GM21367 (cell line): Measurements from ENCODE around the gene DUSP19.
"Not testable (repeated sequence)": the region's sequence is repeated elsewhere in the genome, so short reads cannot be mapped to it uniquely, and the experiment has no call there.

Source experiments
- ATAC-seq: cut with Tn5 transposase; IDR thresholded peaks from one replicate; pipeline ENCODE4 v1.9.1; 2021; ENCODE audit not compliant: unreplicated experiment

DUSP19 gene, protein sequence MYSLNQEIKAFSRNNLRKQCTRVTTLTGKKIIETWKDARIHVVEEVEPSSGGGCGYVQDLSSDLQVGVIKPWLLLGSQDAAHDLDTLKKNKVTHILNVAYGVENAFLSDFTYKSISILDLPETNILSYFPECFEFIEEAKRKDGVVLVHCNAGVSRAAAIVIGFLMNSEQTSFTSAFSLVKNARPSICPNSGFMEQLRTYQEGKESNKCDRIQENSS

DNA sequence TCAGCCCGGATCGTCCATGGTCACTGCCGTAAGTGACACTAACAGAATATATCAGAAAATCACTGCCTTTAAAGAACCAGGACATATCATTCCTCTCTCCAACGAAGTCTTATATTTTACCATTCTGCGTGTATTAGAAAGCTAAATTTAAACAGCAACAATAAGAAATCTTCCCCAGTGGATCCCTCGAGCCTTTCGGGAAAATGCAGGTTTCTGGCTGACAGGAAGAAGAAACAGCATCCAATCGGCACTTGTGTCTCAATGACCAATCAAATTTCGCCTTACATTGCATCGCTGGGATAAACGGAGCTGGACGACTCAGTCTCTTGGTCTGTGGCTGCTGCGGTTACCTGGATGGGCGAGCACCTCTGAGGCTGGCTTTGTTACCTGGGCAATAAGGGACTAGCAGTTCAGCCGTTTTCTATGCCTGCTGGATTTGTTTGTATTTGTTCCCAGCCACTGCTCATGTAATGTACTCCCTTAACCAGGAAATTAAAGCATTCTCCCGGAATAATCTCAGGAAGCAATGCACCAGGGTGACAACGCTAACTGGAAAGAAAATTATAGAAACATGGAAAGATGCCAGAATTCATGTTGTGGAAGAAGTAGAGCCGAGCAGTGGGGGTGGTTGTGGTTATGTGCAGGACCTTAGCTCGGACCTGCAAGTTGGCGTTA lies at the start of gene DUSP19:
DUSP19 (plus strand) TSS at position 284 of the 675 bp plus-strand sequence; CDS start at position 471, 187 bp downstream.
- peak; percentile 89 for ATAC-seq

DNA sequence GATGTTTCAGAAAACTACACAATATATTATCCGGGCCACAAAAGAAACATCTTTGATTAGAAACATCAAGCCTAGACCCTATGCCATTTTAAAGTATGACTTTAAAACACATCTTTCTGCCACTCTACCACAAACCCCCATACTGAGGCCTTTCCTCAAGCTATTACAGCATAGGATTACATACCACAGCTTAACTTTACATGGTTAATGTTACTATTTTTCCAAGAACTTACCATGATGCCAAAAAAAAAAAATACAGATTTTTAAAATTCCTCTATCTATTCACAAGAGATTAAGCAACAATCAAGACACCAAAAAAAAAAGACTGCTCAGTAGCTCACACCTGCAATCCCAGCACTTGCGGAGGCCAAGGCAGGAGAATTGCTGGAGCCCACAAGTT lies 49.3 kb upstream of the DUSP19 start:
- ATAC-seq = no peak

DNA sequence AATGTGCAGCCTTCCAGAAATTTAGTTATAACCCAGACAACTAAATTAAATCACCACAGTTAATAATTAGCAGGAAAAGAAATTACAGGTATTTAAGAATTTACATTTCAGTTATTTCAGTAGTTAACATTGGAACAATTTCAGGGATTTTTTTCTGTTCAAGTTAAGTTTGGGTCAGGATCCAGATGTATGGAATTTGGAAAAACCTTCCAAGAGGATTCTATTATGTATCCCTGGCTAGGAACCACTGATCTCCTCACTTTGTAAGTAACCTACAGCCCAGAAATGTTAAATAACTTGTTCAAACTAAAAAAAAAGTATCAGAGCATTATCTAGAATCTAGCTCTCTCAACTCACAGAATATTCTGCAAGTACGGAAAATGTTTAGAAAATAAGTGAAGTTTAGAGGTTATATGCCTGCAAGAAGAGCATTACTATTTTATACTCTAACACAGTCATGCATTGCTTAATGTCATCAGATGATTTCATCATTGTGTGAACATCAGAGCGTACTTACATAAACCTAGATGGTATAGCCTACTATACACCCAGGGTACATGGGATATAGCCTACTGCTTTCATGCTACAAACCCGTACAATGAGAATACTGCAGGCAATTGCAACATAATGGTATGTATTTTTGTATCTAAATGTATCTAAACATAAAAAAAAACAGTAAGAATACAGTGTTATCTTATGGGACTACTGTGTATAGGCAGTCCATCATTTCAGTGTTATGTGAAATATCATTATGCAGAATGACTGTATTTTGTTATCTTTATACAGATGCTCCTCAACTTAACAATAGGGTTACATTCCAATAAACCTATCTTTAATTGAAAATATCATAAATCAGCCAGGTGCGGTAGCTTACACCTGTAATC lies 46.4 kb upstream of the DUSP19 start:
- ATAC-seq = no peak

DNA sequence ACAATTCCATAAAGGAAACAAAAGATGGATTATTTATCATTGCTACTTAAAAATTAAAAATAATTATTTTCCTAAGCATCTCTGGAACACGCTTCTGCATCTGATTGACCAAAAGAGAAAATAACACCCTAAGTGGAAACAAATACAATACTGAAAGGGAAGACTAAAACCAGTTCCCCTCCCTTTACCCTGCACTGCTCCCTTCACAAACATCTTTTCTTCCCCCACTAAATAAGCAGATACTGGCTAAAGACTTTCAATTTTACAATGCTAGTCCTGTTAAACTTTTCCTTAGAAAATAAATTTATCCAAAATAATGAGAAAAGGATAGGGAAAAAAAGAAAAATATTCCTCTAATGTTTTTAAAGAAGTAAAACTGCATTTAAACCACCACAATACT lies 44.6 kb upstream of the DUSP19 start:
- ATAC-seq = no peak

DNA sequence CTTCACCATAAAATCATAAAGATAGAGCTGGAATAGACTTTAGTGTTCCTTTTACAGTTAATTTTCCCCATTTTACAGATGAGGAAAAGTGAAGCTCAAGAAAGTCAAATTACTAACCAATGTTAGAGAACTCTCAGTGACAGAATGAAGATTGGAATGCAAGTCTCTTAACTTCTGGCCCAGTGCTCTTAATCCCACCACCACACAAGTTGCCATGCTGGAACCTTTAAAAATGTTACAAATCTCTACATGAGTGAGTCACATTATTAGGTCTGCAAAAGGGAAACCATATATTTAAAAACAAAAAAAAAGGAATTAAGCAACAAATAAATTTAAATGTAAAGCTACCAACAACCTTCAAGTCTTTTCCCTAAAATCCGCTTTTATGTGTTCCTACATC lies 43.7 kb upstream of the DUSP19 start:
- ATAC-seq = no peak

DNA sequence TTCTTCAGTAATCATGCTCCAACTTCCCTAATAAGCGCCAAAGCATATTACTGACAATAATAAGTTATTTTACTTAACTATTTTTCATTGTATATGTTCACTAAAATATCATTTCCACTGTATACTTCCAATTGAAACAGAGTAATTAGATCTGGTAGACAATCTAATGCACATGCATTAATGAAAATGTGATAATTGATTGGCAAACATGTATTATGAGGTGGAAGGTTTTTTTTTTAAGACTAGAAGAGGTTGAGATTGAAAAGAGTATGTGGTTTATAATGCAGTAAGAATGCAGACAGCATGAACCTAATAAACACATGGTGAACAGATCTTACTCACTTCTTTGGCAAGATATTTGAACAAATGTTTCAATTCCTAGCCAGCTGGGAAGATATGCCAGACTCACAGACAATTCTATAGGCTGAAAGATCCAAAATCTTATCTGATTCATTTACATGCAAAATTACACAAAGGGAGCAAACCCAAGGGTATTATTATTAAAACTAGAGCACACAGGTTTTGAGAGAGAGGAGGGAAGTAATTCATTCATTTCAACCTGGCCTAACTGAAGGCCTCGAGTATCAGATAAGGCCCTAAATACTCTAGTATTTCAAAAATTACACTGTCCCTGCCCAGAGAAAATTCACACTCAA lies 43.1 kb upstream of the DUSP19 start:
- no peak for ATAC-seq

DNA sequence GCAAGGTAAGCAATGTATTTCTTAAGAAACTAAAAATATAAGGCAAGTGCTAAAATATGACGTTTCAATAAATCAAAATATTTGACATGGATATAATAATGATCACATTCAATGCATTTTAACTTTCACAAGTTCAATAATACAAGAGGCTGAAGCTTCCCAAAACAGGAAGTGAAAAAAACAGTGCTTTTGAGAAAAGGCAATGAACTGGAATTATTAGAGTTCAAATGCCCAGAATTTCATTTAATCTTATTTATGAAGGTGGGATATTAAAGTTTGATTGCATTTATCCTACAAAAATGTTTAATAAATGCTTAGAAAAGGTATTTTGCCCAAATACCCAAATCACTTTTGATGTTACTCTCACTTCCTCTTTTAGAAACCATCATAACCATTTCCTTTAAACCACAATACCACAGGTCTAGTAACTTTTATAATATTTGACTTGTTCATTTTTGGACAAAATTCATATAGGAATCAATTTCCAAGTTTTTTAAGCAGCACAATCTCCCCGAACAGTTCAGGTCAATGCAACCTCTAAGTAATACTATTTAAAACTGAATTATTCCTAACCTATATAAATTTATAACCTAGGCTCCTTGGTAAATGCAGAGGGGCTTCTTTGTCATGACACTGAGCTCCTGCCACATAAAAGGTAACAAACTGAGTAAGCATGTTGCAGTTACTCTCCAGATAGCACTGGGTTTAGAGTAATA lies 42.4 kb upstream of the DUSP19 start:
- ATAC-seq = peak; percentile 53

DNA sequence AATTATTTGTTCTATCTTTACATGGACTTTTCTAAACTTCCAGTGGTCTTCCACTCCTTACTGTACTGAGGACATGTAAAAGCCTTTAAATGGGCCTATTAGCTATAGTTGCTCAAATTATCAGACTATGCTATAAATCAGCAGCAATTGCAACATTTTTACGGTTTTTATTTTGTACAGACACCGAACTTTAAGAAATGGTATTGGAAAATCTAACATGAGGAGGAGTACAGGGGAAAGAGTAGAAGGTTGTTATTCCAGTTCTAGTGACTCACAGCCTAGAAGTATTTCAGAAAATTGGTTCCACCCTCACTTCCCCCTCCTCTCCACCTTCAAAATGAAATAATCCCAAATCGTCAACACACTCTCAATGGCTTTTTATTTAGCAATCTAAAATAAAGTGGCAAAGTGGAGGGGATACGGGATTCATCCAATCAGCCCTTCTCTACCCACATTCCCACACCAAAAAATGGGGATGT lies 41.4 kb upstream of the DUSP19 start:
- no peak for ATAC-seq

DNA sequence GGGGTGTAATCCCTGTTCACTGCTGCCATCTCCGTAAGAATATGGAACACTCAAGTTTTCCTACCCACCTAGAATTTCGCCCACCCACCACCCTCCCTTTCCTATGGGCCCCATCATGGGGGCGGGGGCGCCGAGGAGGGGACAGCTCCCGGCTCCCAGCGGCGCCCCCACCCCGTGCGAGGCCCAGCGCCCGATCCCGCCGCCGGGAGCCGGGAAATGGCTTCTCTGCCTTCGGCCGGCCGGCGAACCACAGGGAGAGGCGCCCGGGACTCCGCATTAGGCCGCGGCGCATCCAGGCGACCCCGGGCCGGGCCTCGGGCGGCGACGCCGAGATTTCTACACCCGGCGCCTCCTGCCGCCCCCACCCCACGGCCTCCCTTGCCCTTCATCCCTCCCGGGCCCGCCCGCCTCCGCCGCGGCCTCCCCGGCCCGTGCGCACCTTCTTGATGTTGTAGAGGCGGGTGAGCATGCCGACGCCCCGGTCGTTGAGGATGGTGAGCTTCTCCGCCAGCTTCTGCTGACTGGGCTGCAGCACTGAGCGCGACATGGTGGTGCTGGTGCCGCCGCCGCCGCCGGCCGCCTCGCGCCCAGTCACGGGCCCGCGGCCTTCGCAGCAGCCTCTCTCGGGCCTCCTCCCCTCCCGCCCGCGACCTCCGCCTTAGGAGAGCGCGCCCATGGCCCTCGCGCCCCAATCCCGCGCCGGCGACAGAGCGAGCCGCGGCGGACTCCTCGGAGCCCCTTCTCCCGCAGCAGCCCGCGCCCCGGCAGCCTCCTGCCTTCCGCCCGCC lies 40.8 kb upstream of the DUSP19 start:
- peak; percentile 33 for ATAC-seq

DNA sequence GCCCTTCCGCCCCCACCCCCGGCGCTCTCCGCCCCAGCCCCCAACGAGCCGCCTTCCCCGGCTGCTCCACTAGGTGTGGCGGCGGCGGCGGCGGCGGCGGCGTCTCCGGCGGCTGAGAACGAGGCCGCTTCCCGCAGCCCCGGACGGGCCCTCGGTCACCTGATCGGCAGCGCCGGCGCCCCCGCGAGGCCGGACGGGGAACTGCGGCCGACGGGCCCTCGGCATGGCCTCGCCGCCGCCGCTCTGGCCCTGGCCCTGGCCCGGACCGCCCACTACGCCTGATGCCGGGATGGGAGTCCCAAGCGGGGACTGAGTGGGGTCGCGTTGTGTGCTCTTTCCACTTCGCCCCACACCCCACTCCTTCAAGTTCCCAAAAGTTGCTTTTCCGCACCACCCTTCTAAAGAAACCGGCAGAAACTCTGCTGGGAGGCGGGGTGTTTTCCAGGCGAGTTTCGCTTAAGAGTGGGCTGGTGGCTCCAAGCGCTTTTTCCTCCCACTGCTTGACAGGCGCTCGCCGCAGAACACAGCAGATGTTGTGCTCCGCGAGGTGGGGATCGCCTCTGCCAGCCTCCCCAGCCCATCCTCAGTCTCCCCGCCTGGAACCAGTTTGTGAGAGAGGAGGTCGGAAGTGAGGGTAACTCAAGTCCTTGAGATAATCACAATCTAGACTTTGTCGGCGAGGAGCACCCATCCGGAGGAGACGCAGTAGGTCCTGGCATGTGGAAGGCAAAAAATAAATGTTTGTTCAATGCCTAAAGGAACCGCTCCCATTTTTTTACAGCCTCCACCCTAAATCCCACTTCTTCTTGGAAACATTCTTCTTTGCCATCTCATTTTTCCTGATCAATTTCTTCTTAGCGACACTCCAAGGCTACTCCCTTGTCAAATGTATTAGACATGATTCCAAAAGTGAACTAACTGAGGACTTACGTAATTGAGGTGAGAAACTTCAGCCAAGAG lies 39.9 kb upstream of the DUSP19 start, which contains the start of gene NCKAP1:
NCKAP1 (minus strand) TSS at position 117 of the 960 bp plus-strand sequence. CDS start 358 bp downstream, outside the sequence.
- ATAC-seq = peak; percentile 86

DNA sequence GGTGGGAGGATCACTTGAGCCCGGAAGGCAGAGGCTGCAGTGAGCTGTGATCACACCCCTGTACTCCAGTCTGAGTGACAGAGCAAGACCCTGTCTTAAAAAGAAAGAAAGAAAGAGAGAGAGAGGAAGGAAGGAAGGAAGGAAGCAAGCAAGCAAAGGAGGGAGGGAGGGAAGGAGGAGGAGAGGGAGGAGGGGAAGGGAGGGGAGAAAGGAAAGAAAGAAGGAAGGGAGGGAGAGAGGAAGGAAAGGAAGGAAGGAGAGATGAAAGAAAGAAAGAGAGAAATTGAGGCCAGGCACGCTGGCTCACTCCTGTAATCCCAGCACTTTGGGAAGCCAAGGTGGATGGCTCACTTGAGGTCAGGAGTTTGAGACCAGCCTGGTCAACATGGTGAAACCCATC lies 37.9 kb upstream of the DUSP19 start:
- ATAC-seq = no peak

DNA sequence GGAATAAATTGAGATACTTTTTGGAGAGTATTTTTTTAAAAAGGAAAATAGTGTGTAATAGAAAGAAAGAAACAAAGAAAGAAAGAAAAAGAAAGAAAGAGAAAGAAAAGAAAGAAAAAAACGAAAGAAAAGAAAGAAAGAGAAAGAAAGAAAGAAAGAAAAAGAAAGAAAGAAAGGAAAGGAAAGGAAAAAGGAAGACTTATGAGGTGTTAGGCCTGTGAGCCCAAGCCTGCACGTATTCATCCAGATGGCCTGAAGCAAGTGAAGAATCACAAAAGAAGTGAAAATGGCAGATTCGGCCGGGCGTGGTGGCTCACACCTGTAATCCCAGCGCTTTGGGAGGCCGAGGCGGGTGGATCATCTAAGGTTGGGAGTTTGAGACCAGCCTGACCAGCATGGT lies 35.0 kb upstream of the DUSP19 start:
- not testable (repeated sequence) for ATAC-seq

DNA sequence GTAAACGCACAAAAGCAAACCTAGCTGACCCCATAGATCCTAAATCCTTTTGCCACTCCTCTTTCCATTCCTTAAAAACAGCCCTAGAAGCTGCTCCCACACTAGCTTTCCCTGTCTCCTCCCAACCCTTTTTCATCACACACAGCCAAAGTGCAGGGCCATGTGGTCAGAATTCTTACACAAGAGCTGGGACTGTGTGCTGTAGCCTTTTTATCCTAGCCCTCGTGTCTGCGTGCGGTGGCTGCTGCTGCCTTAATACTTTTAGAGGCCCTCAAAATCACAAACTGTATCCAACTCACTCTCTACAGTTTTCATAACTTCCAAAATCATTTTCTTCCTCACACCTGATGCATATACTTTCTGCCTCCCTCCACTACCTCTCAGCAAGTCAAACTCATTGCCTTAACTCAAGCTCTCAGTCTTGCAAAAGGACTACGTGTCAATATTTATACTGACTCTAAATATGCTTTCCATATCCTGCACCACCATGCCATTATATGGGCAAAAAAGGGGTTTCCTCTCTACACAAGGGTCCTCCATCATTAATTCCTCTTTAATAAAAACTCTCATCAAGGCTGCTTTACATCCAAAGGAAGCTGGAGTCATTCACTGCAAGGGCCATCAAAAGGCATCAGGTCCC lies 30.9 kb upstream of the DUSP19 start:
- not testable (repeated sequence) for ATAC-seq

DNA sequence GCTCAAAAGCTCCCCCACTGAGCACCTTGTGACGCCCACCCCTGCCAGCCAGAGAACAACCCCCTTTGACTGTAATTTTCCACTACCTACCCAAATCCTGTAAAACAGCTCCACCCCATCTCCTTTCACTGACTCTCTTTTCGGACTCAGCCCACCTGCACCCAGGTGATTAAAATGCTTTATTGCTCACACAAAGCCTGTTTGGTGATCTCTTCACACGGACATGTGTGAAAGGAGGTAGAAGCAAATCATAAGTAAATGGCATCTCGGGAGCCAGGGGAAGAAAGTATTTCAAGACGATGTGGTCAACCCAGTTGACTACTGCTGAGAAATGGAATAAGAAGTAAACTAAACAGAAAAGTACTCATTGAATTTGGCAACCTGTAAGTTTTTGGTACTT lies 29.1 kb upstream of the DUSP19 start:
- no peak for ATAC-seq

DNA sequence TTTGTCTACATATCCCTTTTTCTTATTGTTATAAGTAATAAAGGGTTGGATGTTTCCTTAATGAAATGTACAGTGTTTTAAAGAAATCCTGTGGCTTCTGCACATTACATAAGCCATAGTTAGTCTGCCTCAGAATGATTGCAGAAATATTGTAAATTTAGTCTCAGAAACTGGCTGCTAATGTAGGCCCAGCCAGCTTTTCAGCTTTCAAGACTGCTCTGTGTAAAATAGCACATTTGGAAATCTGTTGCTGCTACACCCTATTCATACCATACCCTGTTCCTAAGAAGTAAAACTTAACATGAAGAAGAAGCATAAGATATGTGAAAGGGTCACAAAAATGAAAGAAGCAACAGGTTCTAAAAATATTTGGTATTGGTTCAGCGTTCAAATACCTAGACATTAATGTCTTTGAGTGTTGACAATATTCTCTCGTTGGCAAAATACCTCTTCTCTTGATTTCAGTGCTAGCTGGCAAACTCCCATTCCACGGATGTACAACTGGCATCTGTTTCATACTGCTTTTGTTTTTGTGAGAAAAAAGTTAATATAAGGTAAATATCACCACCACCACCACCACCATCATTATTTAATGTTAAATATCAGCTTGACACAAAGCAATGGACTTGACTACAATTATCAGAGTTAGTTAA lies 21.1 kb upstream of the DUSP19 start:
- ATAC-seq = peak; percentile 22

DNA sequence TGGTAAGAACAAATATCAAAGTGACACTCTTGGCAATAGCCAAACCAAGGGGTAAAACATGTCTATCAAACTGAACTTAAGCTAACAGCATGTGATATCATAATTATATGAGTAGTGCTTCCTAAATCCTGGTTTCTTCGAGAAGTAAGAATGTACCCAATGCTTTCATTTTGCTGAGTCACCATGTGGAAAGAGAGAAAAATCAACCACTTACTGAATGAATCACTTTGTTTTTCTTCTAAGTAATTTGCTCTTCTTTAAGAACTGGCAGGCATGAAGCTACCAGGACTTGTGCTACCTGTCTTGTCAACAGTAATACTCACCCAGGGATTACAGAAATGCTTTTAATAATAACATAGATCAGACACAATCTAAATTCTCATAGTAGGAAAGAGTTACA lies 19.0 kb upstream of the DUSP19 start:
- ATAC-seq = no peak

DNA sequence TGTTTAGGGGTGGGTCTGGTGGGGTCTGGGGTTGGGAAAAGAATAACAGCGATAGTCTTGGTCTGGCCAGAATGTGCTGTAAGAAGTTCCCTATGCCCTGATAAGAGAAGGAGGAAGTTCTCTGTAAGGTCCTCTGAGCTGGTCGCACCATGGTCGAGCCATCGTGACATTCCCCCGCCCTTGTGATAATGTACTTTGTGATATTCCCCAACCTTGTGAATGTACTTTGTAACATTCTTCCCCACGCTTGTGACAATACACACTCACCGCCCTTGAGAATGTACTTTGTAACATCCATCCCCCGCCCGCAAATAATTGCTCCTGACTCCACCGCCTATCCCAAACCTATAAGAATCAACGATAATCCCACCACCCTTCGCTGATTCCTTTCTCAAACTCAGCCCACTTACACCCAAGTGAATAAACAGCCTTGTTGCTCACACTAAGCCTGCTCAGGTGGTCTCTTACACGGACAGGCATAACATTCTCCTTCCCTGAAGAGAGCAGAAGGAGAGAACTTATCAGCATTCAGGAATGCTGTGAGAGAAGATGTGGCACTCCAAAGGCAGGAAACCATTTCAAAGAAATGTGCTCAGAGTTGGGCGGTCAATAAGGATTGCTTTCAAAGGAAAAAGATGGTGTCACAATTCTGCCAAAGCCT lies 17.8 kb upstream of the DUSP19 start:
- no peak for ATAC-seq
